ENCODE results near the gene RPP21. TPM values are rescaled to one million over a fixed set of nuclear protein-coding genes. Genes with fewer than 3 reads are reported as not detected.

RPP21 gene
- total RNA-seq, 1 donor from 2014 or later, result 38.0 TPM

- H3K79me2 ChIP-seq (ENCODE audit: low read depth), result peaks cover 59% of the 10 kb centered on the region
- Mint-ChIP-seq H3K27ac (peak within 1 kb of the TSS; percentile 98), H3K4me1 (peaks cover 32% of the 10 kb centered on the region), H3K4me3 (peak within 1 kb of the TSS; percentile 98), H3K36me3 (peaks cover 7% of the 10 kb centered on the region), H3K27me3 (ENCODE audit: insufficient read depth, low read depth) (peaks cover 2% of the 10 kb centered on the region), H3K9me3 (no peaks in the 10 kb centered on the region)
- H3K4me1 ChIP-seq, result peaks cover 22% of the 10 kb centered on the region
- TF ChIP-seq EZH2phosphoT487 (IDR thresholded peaks at IDR 0.05), result no peak
- no peak for TF ChIP-seq EZH2 (IDR thresholded peaks at IDR 0.05)
- TF ChIP-seq CTCF (IDR thresholded peaks at IDR 0.05), result no peak
- H4K20me1 ChIP-seq (ENCODE audit: low read depth), result peaks cover 39% of the 10 kb centered on the region
- peak within 1 kb of the TSS; percentile 74 for H3K27ac ChIP-seq
- H2AFZ ChIP-seq (replicated peaks), result peak within 1 kb of the TSS; percentile 99
- peak; percentile 93 for DNase-seq (ENCODE audit: low spot score)
- no peaks in the 10 kb centered on the region for H3K9me3 ChIP-seq (ENCODE audit: low read depth)
- H3K36me3 ChIP-seq, result peaks cover 5% of the 10 kb centered on the region
- H3K4me3 ChIP-seq, result peak within 1 kb of the TSS; percentile 79
- H3K9ac ChIP-seq, result peak within 1 kb of the TSS; percentile 48
- H3K4me2 ChIP-seq, result peak within 1 kb of the TSS; percentile 87
- peaks cover 16% of the 10 kb centered on the region for H3F3A ChIP-seq (ENCODE audit: low read depth)
- no peaks in the 10 kb centered on the region for H3K27me3 ChIP-seq
These were observed 18.3 kb upstream of the RPP21 start, which contains the start of gene TRIM39 for GRCh38 chr6:30326526-30327231. Gene TRIM39 (plus strand): TSS chr6:30326927. CDS start chr6:30329318, 2,391 bp downstream.

GRCh38 chr6:30327232-30327746 lies 17.7 kb upstream of the RPP21 start:
- Histone ChIP-seq H3K36me3 (peaks cover 5% of the 10 kb centered on the region), H3K4me2 (peak overlapping the region; percentile 87), H3K4me3 (peak overlapping the region; percentile 79), H3K9ac (no peak overlapping the region), H3K9me3 (ENCODE audit: low read depth) (no peaks in the 10 kb centered on the region), H3F3A (ENCODE audit: low read depth) (peaks cover 16% of the 10 kb centered on the region), H3K27ac (no peak overlapping the region), H3K79me2 (ENCODE audit: low read depth) (peaks cover 53% of the 10 kb centered on the region), H4K20me1 (ENCODE audit: low read depth) (peaks cover 33% of the 10 kb centered on the region), H3K4me1 (peaks cover 21% of the 10 kb centered on the region), H3K27me3 (no peaks in the 10 kb centered on the region), H2AFZ (replicated peaks) (peak overlapping the region; percentile 99)
- DNase-seq (ENCODE audit: low spot score), result no peak
- TF ChIP-seq EZH2phosphoT487 (IDR thresholded peaks at IDR 0.05) (no peak), EZH2 (IDR thresholded peaks at IDR 0.05) (no peak), CTCF (IDR thresholded peaks at IDR 0.05) (no peak)
- Mint-ChIP-seq H3K27ac (peak overlapping the region; percentile 98), H3K9me3 (no peaks in the 10 kb centered on the region), H3K36me3 (peaks cover 7% of the 10 kb centered on the region), H3K4me1 (peaks cover 28% of the 10 kb centered on the region), H3K4me3 (peak overlapping the region; percentile 98), H3K27me3 (ENCODE audit: insufficient read depth, low read depth) (peaks cover 2% of the 10 kb centered on the region)

- peaks cover 16% of the 10 kb centered on the region for H3F3A ChIP-seq (ENCODE audit: low read depth)
- Mint-ChIP-seq H3K27me3 (ENCODE audit: insufficient read depth, low read depth) (no peaks in the 10 kb centered on the region), H3K36me3 (peaks cover 3% of the 10 kb centered on the region), H3K9me3 (no peaks in the 10 kb centered on the region), H3K4me1 (peaks cover 24% of the 10 kb centered on the region), H3K27ac (no peak overlapping the region), H3K4me3 (peak overlapping the region; percentile 98)
- H4K20me1 ChIP-seq (ENCODE audit: low read depth), result peaks cover 22% of the 10 kb centered on the region
- no peaks in the 10 kb centered on the region for H3K9me3 ChIP-seq (ENCODE audit: low read depth)
- peaks cover 18% of the 10 kb centered on the region for H3K4me1 ChIP-seq
- no peak overlapping the region for H3K27ac ChIP-seq
- peaks cover 42% of the 10 kb centered on the region for H3K79me2 ChIP-seq (ENCODE audit: low read depth)
- TF ChIP-seq EZH2phosphoT487 (IDR thresholded peaks at IDR 0.05) (no peak), CTCF (IDR thresholded peaks at IDR 0.05) (no peak), EZH2 (IDR thresholded peaks at IDR 0.05) (no peak)
- H3K4me3 ChIP-seq, result no peak overlapping the region
- no peak overlapping the region for H3K4me2 ChIP-seq
- H3K27me3 ChIP-seq, result no peaks in the 10 kb centered on the region
- H3K36me3 ChIP-seq, result peaks cover 5% of the 10 kb centered on the region
- no peak overlapping the region for H2AFZ ChIP-seq (replicated peaks)
- H3K9ac ChIP-seq, result no peak overlapping the region
- no peak for DNase-seq (ENCODE audit: low spot score)
These were observed 16.6 kb upstream of the RPP21 start for GRCh38 chr6:30328397-30328796.
